Measurements from ENCODE around the gene ETS1.

The ETS1 gene

GRCh38 chr11:128524172-128524571 lies 63.2 kb downstream of the ETS1 start:
- Histone ChIP-seq H3K4me1 (ENCODE audit: control insufficient read depth, low read depth, low read length) (peaks cover 5% of the 10 kb centered on the region), H4K8ac (ENCODE audit: low read depth, low read length) (no peak overlapping the region), H3K36me3 (ENCODE audit: control insufficient read depth, insufficient read depth, low read length) (no peaks in the 10 kb centered on the region), H2AK5ac (ENCODE audit: low read length) (no peak overlapping the region), H2BK5ac (ENCODE audit: low read length) (no peak overlapping the region), H2BK120ac (ENCODE audit: low read depth, low read length) (no peak overlapping the region), H3K23ac (ENCODE audit: low read length) (no peak overlapping the region), H3K4me3 (ENCODE audit: low read length) (no peak overlapping the region), H2BK15ac (replicated peaks; ENCODE audit: low read depth) (no peak overlapping the region), H3K9ac (ENCODE audit: low read length) (no peak overlapping the region), H3K79me1 (ENCODE audit: low read length) (peaks cover 5% of the 10 kb centered on the region), H3K4ac (ENCODE audit: low read depth, low read length) (peak overlapping the region; percentile 58), H4K5ac (ENCODE audit: low read length) (no peak overlapping the region), H3K27me3 (ENCODE audit: insufficient read depth, low read length, poor library complexity) (no peaks in the 10 kb centered on the region), H3K18ac (ENCODE audit: low read length) (no peak overlapping the region), H3K4me2 (ENCODE audit: low read length) (no peak overlapping the region), H3K56ac (ENCODE audit: low read length) (no peak overlapping the region), H3K79me2 (ENCODE audit: control insufficient read depth, insufficient read depth, low read length) (peaks cover 2% of the 10 kb centered on the region), H3K27ac (ENCODE audit: low read depth, low read length) (no peak overlapping the region)
- no CpG with 5 or more reads among the region's 4 CpGs for WGBS (ENCODE audit: extremely low coverage, insufficient coverage, low lambda C conversion rate)
- DNase-seq: no peak

- Histone ChIP-seq H3K79me2 (ENCODE audit: control insufficient read depth, insufficient read depth, low read length) (peaks cover 2% of the 10 kb centered on the region), H3K4me2 (ENCODE audit: low read length) (no peak overlapping the region), H3K4me1 (ENCODE audit: control insufficient read depth, low read depth, low read length) (peaks cover 6% of the 10 kb centered on the region), H3K4ac (ENCODE audit: low read depth, low read length) (no peak overlapping the region), H4K8ac (ENCODE audit: low read depth, low read length) (no peak overlapping the region), H2AK5ac (ENCODE audit: low read length) (no peak overlapping the region), H2BK15ac (replicated peaks; ENCODE audit: low read depth) (peak overlapping the region; percentile 75), H3K36me3 (ENCODE audit: control insufficient read depth, insufficient read depth, low read length) (no peaks in the 10 kb centered on the region), H3K18ac (ENCODE audit: low read length) (no peak overlapping the region), H2BK5ac (ENCODE audit: low read length) (no peak overlapping the region), H3K27me3 (ENCODE audit: insufficient read depth, low read length, poor library complexity) (no peaks in the 10 kb centered on the region), H3K79me1 (ENCODE audit: low read length) (peaks cover 5% of the 10 kb centered on the region), H3K23ac (ENCODE audit: low read length) (no peak overlapping the region), H3K4me3 (ENCODE audit: low read length) (no peak overlapping the region), H4K5ac (ENCODE audit: low read length) (no peak overlapping the region), H2BK120ac (ENCODE audit: low read depth, low read length) (no peak overlapping the region), H3K9ac (ENCODE audit: low read length) (no peak overlapping the region), H3K27ac (ENCODE audit: low read depth, low read length) (no peak overlapping the region), H3K56ac (ENCODE audit: low read length) (no peak overlapping the region)
- WGBS (ENCODE audit: extremely low coverage, insufficient coverage, low lambda C conversion rate): no CpG with 5 or more reads among the region's 2 CpGs
- no peak for DNase-seq
Measured at GRCh38 chr11:128523641-128524040, 63.7 kb downstream of the ETS1 start.

- Histone ChIP-seq H3K18ac (ENCODE audit: low read length) (peak overlapping the region; percentile 5), H2BK120ac (ENCODE audit: low read depth, low read length) (no peak overlapping the region), H3K56ac (ENCODE audit: low read length) (peak overlapping the region; percentile 92), H2BK5ac (ENCODE audit: low read length) (no peak overlapping the region), H3K79me2 (ENCODE audit: control insufficient read depth, insufficient read depth, low read length) (peaks cover 3% of the 10 kb centered on the region), H3K4me1 (ENCODE audit: control insufficient read depth, low read depth, low read length) (peaks cover 7% of the 10 kb centered on the region), H3K27ac (ENCODE audit: low read depth, low read length) (no peak overlapping the region), H3K23ac (ENCODE audit: low read length) (no peak overlapping the region), H4K8ac (ENCODE audit: low read depth, low read length) (no peak overlapping the region), H3K36me3 (ENCODE audit: control insufficient read depth, insufficient read depth, low read length) (no peaks in the 10 kb centered on the region), H2AK5ac (ENCODE audit: low read length) (no peak overlapping the region), H3K79me1 (ENCODE audit: low read length) (peaks cover 5% of the 10 kb centered on the region), H3K4me2 (ENCODE audit: low read length) (peak overlapping the region; percentile 68), H4K5ac (ENCODE audit: low read length) (no peak overlapping the region), H3K4me3 (ENCODE audit: low read length) (no peak overlapping the region), H2BK15ac (replicated peaks; ENCODE audit: low read depth) (peak overlapping the region; percentile 75), H3K27me3 (ENCODE audit: insufficient read depth, low read length, poor library complexity) (no peaks in the 10 kb centered on the region), H3K4ac (ENCODE audit: low read depth, low read length) (peak overlapping the region; percentile 38), H3K9ac (ENCODE audit: low read length) (peak overlapping the region; percentile 78)
- no CpG with 5 or more reads among the region's 6 CpGs for WGBS (ENCODE audit: extremely low coverage, insufficient coverage, low lambda C conversion rate)
- no peak for DNase-seq
Measured at GRCh38 chr11:128522943-128523518, 64.3 kb downstream of the ETS1 start.

GRCh38 chr11:128522055-128522942 lies 65.1 kb downstream of the ETS1 start:
- Histone ChIP-seq H3K23ac (ENCODE audit: low read length) (no peak overlapping the region), H3K79me2 (ENCODE audit: control insufficient read depth, insufficient read depth, low read length) (peaks cover 9% of the 10 kb centered on the region), H3K27me3 (ENCODE audit: insufficient read depth, low read length, poor library complexity) (no peaks in the 10 kb centered on the region), H2BK5ac (ENCODE audit: low read length) (peak overlapping the region; percentile 62), H3K4ac (ENCODE audit: low read depth, low read length) (peak overlapping the region; percentile 38), H2BK120ac (ENCODE audit: low read depth, low read length) (no peak overlapping the region), H3K4me3 (ENCODE audit: low read length) (peak overlapping the region; percentile 71), H4K8ac (ENCODE audit: low read depth, low read length) (no peak overlapping the region), H3K79me1 (ENCODE audit: low read length) (peaks cover 11% of the 10 kb centered on the region), H3K9ac (ENCODE audit: low read length) (peak overlapping the region; percentile 81), H2AK5ac (ENCODE audit: low read length) (no peak overlapping the region), H3K56ac (ENCODE audit: low read length) (peak overlapping the region; percentile 92), H2BK15ac (replicated peaks; ENCODE audit: low read depth) (no peak overlapping the region), H3K4me1 (ENCODE audit: control insufficient read depth, low read depth, low read length) (peaks cover 9% of the 10 kb centered on the region), H4K5ac (ENCODE audit: low read length) (no peak overlapping the region), H3K36me3 (ENCODE audit: control insufficient read depth, insufficient read depth, low read length) (no peaks in the 10 kb centered on the region), H3K4me2 (ENCODE audit: low read length) (peak overlapping the region; percentile 68), H3K27ac (ENCODE audit: low read depth, low read length) (peak overlapping the region; percentile 77), H3K18ac (ENCODE audit: low read length) (peak overlapping the region; percentile 22)
- DNase-seq: peak; percentile 96
- WGBS (ENCODE audit: extremely low coverage, insufficient coverage, low lambda C conversion rate): no CpG with 5 or more reads among the region's 93 CpGs

- no peak overlapping the region for H4K5ac ChIP-seq (ENCODE audit: low read length)
- H2BK15ac ChIP-seq (replicated peaks; ENCODE audit: low read depth): no peak overlapping the region
- peak overlapping the region; percentile 77 for H3K27ac ChIP-seq (ENCODE audit: low read depth, low read length)
- H3K56ac ChIP-seq (ENCODE audit: low read length): peak overlapping the region; percentile 84
- peaks cover 15% of the 10 kb centered on the region for H3K79me1 ChIP-seq (ENCODE audit: low read length)
- peak overlapping the region; percentile 81 for H3K9ac ChIP-seq (ENCODE audit: low read length)
- peak overlapping the region; percentile 66 for H3K4me2 ChIP-seq (ENCODE audit: low read length)
- no peak overlapping the region for H4K8ac ChIP-seq (ENCODE audit: low read depth, low read length)
- no peaks in the 10 kb centered on the region for H3K36me3 ChIP-seq (ENCODE audit: control insufficient read depth, insufficient read depth, low read length)
- no peaks in the 10 kb centered on the region for H3K27me3 ChIP-seq (ENCODE audit: insufficient read depth, low read length, poor library complexity)
- no peak overlapping the region for H3K4ac ChIP-seq (ENCODE audit: low read depth, low read length)
- H3K4me1 ChIP-seq (ENCODE audit: control insufficient read depth, low read depth, low read length): peaks cover 9% of the 10 kb centered on the region
- H3K79me2 ChIP-seq (ENCODE audit: control insufficient read depth, insufficient read depth, low read length): peaks cover 15% of the 10 kb centered on the region
- peak overlapping the region; percentile 71 for H3K4me3 ChIP-seq (ENCODE audit: low read length)
- H2BK120ac ChIP-seq (ENCODE audit: low read depth, low read length): no peak overlapping the region
- peak overlapping the region; percentile 22 for H3K18ac ChIP-seq (ENCODE audit: low read length)
- H2BK5ac ChIP-seq (ENCODE audit: low read length): no peak overlapping the region
- no peak overlapping the region for H3K23ac ChIP-seq (ENCODE audit: low read length)
- no peak for DNase-seq
- WGBS (ENCODE audit: extremely low coverage, insufficient coverage, low lambda C conversion rate): no CpG with 5 or more reads among the region's 19 CpGs
- H2AK5ac ChIP-seq (ENCODE audit: low read length): no peak overlapping the region
Measured at GRCh38 chr11:128521682-128522054, 65.7 kb downstream of the ETS1 start.

Measured in mesendoderm (in vitro differentiated cells).